ENCODE data around the gene TAF4.

The TAF4 gene

DNA sequence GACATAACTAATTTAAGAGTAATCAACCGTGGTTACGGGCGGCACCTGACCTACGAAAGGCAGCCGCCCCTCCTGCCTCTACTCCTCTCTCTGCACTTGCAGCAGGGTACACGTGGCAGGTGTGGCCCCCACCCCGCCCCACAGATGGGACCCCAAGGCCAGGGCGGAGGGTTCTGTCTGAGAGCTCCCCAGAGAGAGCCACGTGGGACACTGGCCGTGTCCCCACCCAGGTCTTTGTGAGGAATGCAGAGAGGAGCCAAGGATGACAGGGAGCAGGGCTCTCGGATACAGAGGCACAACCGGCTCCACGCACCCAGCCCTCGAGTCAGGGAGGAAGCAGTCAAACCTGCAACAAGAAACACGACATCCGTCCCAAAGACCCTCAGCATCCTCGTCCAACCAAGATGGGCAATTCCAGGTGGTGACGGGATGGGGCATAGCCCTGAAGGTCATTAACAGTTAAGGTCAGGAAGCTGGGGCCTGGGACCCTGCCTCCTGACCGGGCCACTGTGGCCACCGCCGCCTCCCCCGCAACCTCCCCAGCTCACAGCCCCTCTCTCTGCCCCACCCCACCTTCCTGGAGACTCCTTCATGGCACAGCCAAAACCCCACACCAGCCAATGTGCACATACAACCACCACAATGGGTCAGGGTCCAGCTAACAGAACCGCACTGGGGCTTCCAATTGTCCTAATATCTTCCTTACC is 47.1 kb downstream of the TAF4 start:
- DNase-seq: no peak

DNA sequence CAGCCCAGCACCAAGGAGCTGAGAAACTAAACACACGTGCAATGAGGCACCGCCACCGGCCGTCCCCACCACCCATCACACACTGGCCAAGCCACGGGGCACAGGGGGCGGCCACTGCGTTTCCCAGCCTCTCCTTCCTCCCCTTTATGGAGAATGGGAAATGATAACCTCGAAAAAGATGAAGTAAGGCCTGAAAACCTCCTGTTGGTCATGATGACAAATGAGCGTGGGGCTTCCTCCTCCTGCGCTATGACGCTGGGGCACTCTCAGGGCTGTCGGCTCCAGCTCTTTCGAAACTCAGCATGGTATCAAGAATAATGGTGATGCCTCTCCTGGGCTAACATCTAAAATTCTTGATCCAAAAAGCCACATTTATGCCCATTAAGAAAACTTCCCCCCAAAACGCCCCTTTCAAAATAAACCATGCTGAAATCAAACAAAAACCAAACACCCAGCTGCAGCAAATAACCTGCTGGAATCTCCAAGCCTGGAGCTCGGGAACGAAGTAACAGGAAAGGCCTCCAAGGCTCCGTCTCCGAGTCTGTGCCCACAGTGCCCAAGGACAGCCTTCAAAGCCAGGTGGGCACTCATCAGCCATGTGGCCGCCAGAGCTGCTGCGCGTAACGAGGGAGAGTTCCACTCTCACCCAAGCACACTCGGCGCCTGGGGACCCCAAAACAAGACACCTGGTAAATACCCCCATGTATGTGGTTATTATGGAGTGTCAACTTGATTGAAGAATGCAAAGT is 50.0 kb downstream of the TAF4 start:
- DNase-seq: no peak

DNA sequence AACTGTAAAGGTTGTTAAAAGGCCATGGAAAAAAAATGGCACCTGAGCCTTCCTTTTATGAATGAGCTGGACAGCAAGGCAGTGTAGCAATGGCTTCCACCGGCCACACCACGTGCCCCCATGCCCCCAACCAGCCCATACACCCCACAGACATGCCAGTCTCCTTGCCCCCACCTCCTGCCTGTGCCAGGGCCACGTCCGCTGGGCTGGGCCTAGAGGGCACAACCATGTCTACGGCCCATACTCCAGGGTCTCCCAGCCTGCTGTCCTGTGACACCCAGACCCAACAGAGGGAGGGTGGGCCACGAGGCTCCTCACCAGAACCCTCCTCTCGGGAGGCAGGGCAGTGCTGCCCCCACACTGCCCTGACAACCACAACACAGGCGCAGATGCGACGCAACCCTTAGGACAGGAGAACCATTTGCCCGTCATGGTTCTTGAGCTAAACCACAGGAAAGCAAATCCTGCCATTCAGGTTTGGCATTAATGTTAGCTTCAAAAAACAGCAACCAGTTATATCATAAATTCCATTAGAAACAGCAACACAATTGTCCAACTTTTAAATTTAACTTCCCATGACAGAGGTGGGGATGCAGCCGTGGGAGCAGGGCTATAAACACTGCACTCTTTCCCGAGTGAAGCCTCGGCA is 50.7 kb downstream of the TAF4 start:
- no peak for DNase-seq

DNA sequence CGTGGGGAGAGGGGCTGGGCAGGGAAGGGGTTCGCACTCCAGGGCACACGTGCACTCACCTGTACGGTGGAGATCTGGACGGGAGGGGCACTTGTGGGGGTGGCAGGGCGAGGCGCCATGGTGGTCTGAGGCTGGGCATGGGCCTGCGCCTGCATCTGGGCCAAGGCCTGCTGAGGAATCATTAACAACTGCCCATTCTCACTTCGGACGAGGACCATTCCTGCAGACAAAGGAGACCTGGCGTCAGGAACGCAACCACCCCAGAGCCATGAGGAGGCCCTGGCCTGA is 51.2 kb downstream of the TAF4 start:
- DNase-seq: no peak

DNA sequence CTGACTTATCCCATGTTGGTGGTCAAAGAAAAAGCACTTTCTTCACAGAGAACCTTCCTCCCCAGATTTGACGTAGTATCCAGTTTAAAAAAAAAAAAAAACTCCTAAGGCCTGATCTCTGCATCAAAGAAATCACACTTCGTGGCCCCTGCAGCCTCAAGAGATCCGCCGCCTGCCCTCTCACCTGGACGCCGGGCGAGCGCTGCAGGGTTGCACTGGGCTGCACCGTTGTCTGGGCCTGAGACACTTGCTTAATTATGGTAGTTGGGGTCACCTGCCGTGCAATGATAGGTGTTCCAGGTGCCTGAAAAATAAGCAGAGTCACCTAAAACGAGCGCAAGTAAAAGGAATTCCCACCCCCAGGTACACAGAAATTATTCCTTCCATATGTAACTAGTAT is 53.0 kb downstream of the TAF4 start:
- DNase-seq: no peak

DNA sequence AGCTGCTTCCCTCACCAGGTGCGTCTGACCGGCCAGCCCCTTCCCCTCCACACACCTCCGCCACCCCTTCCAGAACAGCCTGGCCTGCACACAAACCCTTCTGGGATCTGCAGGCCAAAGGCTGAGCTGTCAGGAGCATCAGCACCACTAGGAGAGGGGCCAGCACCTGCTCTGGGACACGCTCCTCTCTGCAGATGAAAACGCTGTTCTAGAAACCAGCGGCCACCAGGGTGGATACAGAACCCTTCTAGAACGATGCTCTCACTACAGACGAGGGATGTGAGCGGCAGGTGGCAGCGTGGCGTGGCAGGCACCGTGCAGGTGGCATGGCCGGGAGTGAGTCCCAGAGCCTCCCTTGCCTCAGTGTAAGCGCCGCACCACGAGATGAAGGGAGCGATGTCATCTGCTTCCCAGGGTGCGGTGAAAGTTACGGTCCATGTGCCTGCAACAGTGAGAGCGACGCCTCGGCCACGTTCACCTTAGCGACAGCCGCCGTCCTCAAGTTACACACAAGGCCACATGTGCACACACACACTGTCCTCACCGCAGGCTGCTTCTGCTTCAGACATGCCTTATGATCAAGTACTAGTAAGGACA is 53.6 kb downstream of the TAF4 start:
- no peak for DNase-seq

DNA sequence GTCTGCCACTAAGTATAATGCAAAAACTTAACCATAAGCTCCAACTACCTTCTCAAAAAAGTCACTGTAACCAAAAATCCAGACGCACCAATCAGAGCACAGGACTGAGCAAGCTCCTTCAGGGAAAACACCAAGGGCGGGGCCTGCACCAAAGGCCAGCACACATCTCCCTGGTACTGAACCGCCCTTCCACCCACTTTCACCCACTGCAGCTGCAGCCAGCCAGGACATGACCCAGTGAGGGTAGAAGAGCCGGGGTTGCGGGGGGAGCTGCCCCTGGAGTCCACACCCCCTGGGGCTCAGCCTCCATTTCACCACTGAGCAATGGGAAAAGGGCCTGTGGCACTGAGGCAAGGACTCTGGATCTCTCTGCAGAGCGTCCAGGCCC is 54.3 kb downstream of the TAF4 start:
- DNase-seq: no peak

DNA sequence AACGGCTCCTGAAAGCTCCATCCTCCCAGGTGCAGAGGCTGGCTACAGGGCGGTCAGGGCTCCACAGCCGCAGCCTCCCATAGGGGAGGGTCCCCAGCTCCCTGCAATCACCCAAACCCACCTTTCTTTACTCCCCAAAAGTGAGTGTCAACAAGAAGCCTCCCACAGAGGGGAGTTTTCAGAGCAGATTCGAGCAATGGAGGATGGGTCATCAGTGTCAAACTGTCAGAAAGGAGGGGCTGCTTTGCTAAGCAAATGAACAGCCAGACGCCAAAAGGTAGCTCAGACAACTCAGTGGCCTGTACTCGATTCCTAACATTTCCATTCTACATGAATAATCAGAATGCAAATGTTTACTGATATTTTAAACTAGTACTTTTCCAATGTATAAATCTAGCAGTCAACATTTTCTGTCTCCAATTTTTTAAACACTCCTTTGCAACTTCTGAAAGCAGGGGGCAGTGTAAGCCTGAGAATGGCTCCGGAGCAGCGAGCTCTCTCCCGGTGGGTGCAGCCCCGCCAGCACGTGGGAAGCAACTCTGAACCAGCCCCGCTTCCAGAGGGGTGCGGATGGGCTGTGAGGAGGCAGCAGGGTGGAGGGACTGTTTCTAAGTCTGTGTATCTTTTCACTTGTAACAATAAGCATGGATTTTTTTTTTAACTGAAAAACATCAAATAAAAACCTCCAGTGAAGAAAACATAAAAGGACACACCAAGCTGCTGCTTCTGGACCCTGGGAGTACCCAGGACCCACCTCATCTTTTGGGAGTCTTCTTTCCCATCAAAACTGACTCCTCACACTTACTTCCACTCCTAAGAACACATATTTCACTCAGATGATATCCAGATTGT is 54.9 kb downstream of the TAF4 start:
- DNase-seq: no peak

DNA sequence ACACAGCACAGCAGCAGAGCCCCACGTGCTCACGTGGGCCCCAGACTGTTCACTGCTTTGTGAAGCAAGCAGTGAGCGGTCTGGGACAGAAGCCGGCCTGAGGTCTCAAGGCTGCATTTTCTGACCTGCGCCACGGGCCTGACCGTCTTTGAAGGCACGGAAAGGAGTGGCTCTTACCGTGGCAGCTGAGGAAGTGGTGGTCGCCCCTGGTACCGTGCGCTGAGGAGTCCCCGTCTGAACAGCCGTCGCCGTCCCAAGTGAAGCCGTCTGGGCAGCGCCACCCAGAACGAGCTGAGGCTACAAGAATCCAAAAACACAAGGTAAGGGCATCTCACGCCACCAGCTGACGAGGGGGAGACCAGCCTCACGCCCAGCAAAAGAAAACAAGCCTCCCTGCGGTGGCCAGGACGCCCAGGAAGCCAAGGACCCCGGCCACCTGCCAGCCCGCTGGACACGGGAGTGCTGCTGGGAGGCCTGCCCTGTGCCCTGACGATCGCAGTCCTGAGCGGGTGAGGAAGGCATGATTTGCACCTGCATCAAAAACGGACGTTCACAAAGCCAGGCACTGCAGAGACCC is 55.7 kb downstream of the TAF4 start:
- DNase-seq: no peak

DNA sequence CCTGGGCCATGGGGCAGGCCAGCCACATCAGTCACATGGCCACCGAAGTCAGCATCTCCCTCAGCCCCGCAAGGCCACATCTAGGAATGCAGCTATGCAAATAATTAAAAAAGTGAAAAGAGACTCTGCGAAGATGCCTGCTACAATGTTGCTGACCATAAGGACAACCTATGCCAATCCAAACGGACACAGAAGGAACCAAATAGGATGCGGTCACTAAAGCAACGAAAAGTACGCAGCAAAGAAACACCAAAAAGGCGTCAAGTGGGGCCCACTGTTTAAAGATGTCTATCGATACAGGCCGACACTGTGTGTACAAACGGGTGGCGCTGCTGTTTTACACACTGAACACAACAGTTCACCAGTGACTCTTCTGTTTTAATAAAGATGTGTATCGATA is 56.4 kb downstream of the TAF4 start:
- no peak for DNase-seq

DNA sequence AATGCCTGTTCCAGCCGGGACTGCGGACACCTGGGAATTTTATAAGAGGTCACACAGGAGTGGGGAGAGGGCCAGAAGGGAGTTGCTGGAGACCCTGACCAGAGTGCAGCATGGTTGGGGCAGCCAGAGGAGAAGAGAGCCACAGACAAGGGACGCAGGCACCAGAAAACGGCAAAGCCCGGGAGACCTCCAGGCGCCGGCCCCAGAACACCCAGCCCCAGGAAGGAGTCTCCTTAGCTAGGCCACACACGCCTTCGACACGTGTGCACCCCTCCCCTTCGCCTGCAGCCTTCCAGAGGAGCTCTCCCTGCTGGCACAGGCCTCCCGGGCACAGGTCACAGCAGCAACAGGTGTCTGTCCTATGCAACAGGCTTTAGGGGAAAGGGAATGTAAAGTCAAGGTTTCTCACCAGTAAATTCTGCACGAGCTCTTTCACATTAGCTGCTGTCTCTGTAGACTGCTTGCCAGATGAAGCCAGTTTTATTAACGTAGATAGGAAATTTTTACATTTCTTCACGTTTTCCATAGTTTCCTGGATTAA is 57.0 kb downstream of the TAF4 start:
- no peak for DNase-seq

DNA sequence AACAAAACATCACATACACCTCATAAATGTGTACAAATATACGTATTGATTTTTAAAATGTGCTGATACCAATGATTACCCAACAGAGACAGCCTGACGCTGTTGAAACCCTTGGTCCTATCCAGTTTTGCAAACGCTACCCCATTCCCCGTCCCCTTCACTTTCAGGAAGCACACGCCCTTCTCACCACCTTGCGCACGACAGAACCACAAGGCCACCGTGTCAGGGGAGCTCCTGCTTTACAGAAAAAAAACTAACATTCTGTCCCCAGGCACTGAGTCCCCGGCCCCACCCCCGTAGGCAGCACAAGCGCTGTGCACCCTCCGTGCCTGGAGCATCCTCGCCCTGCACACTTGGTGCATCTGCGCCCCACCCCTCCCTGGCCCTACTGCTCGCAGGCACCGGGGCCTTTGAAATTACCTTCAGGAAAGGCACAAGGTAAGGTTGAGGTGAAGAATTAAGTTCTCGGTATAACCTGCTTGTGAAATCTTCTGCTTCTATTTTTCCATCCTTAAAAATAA is 58.5 kb downstream of the TAF4 start:
- DNase-seq: no peak

DNA sequence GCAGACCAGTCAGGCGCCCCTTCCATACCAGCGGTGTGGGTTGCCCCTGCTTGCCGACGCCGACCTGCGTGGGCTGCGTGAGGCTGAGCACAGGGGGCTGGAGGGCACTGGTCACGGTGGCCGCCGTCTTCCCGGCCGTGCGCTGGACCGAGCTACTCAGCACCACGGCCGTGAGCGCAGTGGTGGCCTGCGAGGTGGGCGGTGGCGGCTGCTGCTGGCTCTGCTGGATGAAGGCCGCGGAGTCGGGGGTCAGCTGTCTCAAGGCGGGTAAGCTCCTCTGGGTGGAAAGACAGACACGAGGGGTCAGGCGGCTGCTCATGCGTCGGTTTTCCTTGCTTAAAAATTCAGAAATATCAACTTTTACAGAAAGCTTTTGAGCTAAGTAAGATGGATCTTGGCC is 59.2 kb downstream of the TAF4 start:
- no peak for DNase-seq

DNA sequence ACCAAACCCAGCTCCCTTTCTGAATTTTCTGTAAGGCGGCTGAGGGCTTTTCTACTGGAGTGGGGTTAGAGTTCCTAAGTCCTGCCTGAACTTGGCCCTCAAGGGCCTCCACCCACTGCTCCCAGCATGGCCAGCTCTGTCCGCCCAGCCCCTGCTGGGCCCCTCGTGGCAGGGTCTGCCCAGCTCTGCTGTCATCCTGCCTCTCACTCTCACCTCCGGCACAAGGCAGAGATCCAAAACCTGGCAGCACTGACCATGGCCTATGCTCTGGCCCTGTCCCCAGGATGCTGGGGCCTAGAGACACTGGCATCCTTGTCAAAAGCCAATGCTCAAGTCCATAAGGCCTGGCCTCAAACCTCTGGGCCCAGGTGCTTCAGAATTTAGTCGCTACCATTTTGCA is 61.1 kb downstream of the TAF4 start:
- no peak for DNase-seq

DNA sequence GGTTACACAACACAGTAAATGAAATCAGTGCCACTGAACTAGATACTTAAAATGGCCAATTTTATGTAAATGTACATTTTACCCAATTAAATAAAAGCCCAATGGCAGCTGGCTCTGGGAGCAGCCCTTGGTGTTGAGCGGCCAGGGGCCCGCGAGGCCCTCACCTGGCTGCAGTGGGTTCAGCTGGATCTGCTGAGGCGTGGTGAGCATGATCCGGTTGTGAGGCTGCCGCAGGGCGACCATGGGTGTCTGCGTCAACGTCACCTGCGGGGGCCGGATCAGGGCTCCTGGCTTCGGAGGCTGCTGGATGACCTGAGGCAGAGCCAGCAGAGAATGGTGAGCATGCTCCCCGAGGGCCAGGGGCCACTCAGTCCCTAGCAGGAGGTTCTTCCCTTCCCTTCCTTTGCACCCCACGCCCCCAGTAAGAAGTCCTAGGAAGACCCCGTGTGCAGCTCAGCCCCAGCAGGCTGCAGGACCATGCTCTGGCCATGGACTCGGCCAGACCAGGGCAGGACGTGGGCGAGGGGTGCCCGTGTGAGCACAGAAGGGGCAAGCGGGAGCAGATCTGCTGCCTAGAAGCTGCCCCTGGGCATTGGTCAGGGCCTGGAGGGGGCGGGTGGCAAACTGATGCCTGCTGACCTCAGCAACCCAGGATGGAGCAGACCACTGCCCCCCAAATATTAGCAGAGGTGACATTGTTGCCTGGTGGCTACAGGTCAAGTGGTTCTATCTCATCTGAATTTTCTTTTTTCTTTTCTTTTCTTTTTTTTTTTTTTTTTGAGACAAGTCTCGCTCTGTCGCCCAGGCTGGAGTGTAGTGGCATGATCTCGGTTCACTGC is 61.9 kb downstream of the TAF4 start:
- no peak for DNase-seq

DNA sequence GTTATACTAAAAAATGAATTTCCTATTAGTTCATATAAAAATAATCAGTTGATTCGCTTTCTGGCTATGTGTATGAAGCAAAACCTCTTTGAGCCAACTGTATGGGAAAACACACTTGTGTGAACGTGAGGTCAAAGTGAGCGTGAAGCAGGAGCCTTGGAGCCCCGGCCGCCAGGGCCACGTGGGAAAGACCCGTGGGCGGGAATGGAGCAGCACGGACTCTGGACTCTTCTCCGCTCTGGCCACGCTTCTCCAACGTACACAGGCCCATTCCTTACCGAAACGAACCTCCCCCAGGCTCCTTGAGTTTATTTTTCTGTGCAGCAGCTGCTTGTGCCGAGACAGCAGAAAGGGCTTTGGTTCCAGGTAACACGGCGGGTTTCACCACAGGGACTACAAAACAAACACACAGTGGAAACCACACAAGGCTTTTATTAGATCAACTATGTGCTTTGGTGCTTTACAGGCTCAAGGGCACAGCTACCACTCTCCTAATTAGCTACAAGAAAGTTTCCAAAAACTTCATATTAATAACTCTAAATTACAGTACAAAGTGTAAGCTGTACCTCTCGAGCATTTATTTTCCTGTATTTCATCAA is 62.7 kb downstream of the TAF4 start:
- no peak for DNase-seq

DNA sequence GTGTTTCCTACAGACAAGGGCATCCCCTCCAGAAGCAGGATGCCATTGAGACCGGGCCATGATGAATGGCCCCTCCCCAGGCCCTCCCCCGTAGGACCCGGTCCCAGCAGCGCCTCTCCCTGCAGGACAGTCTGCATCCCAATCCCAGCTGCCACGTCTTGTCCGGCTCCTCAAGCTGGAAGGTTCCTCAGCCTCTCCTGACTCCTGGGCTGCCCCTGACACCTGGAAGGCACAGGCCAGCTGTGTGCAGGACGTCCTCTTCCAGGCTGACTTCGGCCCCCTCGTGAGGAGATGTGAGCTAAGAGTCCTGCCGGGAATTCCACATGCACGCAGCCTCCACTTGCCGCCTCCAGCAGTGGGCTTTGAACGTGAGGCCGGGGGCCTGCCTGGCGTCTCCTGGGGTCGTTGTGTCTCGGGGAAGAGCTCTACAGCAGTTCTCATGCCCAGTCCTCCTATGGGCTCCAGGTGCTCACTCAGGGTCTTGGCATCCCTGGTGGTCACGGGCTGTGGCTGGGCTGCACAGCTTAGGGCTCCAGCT is 64.4 kb downstream of the TAF4 start:
- no peak for DNase-seq

DNA sequence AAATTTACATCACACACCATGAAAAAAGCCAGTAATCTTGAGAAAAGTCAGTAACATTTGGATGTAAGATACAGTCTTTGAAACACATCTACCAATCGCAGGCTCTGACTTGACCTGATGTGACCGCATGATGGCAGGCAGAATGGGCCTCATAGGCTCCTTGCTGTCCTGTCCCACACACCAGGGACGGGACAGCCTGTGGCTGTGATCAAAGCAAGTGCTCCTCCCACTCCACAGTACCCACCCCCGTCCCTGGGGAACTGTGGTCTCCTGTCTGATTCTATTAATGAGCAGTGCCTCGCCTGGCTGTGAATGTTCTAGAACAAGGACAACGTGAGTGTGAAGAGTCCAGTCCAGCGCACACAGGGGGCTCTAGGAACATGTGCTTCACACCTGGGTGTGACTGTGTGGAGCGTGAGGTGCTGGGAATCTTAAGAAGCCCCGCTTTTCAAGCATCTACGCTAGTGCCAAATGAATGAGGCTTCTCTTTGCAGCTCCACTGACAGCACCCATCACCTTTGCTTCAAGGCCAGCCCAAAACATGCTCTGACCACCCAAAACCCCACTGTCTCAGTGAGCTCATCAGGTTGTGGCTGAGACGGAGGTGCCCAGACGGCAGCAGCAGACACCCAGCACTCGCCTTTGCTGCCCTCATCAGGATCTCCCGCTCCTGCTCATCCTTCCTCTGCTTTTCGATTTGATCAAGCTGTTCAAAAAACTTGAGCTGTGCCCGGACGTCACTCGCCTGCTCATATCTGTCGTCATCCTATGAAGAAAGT is 67.1 kb downstream of the TAF4 start:
- DNase-seq: no peak

DNA sequence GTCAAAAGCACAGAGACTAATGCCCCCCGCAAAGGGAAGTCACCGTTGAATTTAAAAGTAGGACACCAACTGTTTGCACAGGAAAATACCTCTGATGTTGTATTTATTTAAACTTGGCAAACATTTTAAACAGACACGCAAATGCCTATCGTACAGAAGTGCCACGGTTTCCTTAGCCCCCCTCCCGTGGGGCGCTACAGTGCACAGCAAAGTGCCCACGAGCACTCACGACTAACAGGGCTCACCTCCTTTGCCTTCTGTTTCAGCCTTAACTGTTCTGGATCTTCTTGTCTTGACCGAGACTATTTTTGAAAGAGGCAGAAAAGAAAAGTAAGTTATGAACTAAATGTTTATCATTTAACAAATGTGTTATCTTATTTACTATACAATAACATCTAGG is 67.8 kb downstream of the TAF4 start:
- DNase-seq: no peak

DNA sequence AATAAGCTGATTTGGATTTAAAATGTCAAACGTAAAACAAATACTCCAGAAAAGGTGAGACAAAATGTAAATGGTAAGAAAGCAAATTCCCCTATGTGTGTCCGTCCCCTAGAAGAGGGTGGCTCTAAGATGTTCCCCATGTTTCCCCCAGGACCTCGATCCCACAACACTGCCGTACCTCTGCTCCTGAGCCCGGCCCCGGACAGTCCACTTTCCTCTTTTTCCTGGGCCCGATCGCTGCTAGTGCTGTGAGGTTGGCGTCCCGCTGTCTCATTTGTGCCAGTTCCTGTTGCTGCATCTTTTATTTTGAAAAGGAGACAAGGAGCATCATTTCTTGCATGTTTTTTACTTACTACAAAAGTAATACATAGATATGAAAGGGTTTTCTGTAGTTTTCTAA is 68.3 kb downstream of the TAF4 start:
- DNase-seq: no peak
